Hepatocyte (in vitro differentiated cells): ENCODE data around the gene SLC41A2.

Experiments
- CTCF ChIP-seq: fragments of 200-600 bp; sonication (generic); IDR thresholded peaks from 2 replicates; pipeline ENCODE4 v1.5.1; 2016; ENCODE audit warnings: antibody characterized with exemption, mild to moderate bottlenecking; ENCODE audit not compliant: poor library complexity
- EZH2 ChIP-seq: fragments of 200-600 bp; sonication (generic); IDR thresholded peaks from 2 replicates; pipeline ENCODE4 v1.6.1; 2016; ENCODE audit warnings: antibody characterized with exemption, mild to moderate bottlenecking, borderline replicate concordance
- EZH2phosphoT487 ChIP-seq: fragments of 200-600 bp; sonication (generic); IDR thresholded peaks from one replicate; pipeline ENCODE4 v1.6.1; 2018; ENCODE audit warnings: antibody characterized with exemption, mild to moderate bottlenecking, low read depth, moderate library complexity; ENCODE audit not compliant: unreplicated experiment, severe bottlenecking

- TF ChIP-seq CTCF (no peak), EZH2 (no peak), EZH2phosphoT487 (no peak)
Observed at GRCh38 chr12:104958805-104959334, 780 bp upstream of the SLC41A2 start.
